Activated naive CD8-positive, alpha-beta T cell treated with anti-CD3 and anti-CD28 coated beads for 36 hours (primary cell): ENCODE measurements around the gene RFX2. TPM values are rescaled to one million over a fixed set of nuclear protein-coding genes. Genes with fewer than 3 reads are reported as not detected.

Experiments
- DNase-seq: peaks from one replicate; pipeline ENCODE4 v3.0.0; 2021
- H3K27ac Mint-ChIP-seq: one replicate; pipeline ENCODE4 v1.8.0; 2022; ENCODE audit warnings: mild to moderate bottlenecking, moderate library complexity, mixed read lengths
- H3K27me3 Mint-ChIP-seq: one replicate; pipeline ENCODE4 v1.8.0; 2022; ENCODE audit warnings: mild to moderate bottlenecking, mixed read lengths
- H3K36me3 Mint-ChIP-seq: one replicate; pipeline ENCODE4 v1.8.0; 2021; ENCODE audit warnings: mild to moderate bottlenecking, mixed read lengths
- H3K4me1 Mint-ChIP-seq: one replicate; pipeline ENCODE4 v1.8.0; 2021; ENCODE audit warnings: mixed read lengths
- H3K4me3 Mint-ChIP-seq: one replicate; pipeline ENCODE4 v1.8.0; 2022; ENCODE audit warnings: mild to moderate bottlenecking, moderate library complexity, mixed read lengths
- H3K9me3 Mint-ChIP-seq: one replicate; pipeline ENCODE4 v1.8.0; 2022; ENCODE audit warnings: mixed read lengths
- total RNA-seq, 2 experiments: library from RNA; stranded (reverse); gene quantifications; one replicate each; pipeline ENCODE4 v1.2.3, GENCODE V29; 2021

The RFX2 gene
- total RNA-seq, result 10 to 100 TPM in 1 of 2 experiments, 1 to 10 TPM in 1; 9.5 to 10.3 TPM

DNA sequence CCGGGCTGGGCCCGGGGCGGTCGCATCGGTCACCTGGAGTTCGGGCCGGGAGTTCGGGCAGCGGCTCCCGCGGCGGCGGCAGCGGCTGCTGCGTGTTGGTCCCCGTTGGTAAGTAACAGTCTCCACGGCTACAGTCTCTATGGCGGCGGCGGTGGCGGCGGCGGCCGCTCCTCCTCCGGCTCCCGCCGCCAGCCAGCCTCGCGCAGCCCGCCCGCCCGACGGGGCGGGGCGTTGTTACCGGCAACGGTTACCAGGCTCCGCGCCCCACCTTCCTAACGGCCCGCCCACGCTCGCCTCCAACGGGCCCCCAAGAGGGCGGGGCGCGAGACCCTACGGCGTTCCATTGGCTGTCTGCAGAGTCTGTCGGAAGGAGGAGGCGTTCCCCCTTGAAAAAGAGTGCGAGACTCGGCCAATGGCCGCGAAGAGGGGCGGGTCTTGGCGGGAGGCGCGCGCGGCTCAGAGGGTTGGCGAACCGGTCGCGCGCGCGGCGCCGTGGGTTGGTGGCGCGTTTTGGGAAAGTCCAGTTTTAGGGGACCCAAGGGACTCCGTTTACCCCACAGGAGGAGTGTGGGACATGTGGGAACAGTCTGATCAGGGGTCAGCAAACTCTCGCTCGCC lies at the start of gene RFX2:
TSS of gene RFX2 (minus strand) at position 141 of the 618 bp plus-strand sequence. CDS start 63,004 bp downstream, outside the sequence.
- H3K27me3 Mint-ChIP-seq, result peaks cover 4% of the 10 kb centered on the region
- peak within 1 kb of the TSS; percentile 79 for H3K27ac Mint-ChIP-seq
- DNase-seq, result peak; percentile 100
- no peaks in the 10 kb centered on the region for H3K9me3 Mint-ChIP-seq
- peaks cover 12% of the 10 kb centered on the region for H3K4me1 Mint-ChIP-seq
- peak within 1 kb of the TSS; percentile 85 for H3K4me3 Mint-ChIP-seq
- H3K36me3 Mint-ChIP-seq, result no peaks in the 10 kb centered on the region

- Mint-ChIP-seq H3K4me3 (no peak overlapping the region), H3K9me3 (peaks cover 11% of the 10 kb centered on the region), H3K4me1 (peaks cover under 1% of the 10 kb centered on the region), H3K27ac (no peak overlapping the region), H3K27me3 (no peaks in the 10 kb centered on the region), H3K36me3 (no peaks in the 10 kb centered on the region)
- no peak for DNase-seq
Measured at GRCh38 chr19:6156033-6156432, 45.7 kb upstream of the RFX2 start.

DNA sequence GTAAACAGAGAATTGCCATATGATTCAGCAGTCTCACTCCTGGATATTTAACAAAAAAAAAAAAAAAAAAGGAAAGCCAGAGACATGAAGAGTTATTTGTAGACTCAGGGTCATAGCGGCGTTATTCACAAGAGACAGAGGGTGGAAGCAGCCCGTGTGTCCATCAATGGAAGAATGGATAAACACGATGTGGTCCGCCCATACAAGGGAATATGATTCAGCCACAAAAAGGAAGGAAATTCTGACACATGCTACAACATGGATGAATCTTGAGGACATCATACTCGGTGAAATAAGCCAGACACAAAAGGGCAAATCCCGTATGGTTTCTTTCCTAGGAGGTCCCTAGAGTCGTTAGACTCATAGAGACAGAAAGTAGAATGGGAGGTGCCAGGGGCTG lies 40.0 kb upstream of the RFX2 start:
- Mint-ChIP-seq H3K4me1 (no peaks in the 10 kb centered on the region), H3K9me3 (peaks cover 6% of the 10 kb centered on the region), H3K27ac (no peak overlapping the region), H3K36me3 (no peaks in the 10 kb centered on the region), H3K27me3 (no peaks in the 10 kb centered on the region), H3K4me3 (no peak overlapping the region)
- DNase-seq, result no peak

DNA sequence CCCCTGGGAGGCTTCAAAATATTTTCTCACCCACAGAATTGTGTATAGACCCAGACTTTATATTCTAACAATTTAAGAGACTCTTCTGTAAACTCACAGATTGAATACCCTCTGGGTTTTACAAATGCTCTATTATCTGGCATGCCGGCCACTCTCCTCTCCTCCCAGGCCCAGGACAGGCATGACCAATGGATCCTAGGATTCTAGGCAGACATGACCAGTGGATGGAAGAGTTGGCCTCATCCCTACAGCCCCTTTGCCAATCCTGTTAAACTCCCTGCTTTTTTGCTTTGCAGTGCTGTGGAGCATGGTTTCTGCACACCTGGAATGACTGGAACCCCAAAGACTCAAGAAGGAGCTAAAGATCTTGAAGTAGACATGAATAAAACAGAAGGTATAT lies 30.9 kb upstream of the RFX2 start:
- H3K27me3 Mint-ChIP-seq, result no peaks in the 10 kb centered on the region
- no peaks in the 10 kb centered on the region for H3K36me3 Mint-ChIP-seq
- no peak overlapping the region for H3K27ac Mint-ChIP-seq
- no peaks in the 10 kb centered on the region for H3K4me1 Mint-ChIP-seq
- DNase-seq, result no peak
- no peak overlapping the region for H3K4me3 Mint-ChIP-seq
- H3K9me3 Mint-ChIP-seq, result no peaks in the 10 kb centered on the region

GRCh38 chr19:6138511-6138910 lies 28.2 kb upstream of the RFX2 start:
- Mint-ChIP-seq H3K27me3 (no peaks in the 10 kb centered on the region), H3K27ac (no peak overlapping the region), H3K9me3 (no peaks in the 10 kb centered on the region), H3K36me3 (no peaks in the 10 kb centered on the region), H3K4me1 (no peaks in the 10 kb centered on the region), H3K4me3 (no peak overlapping the region)
- DNase-seq, result no peak

DNA sequence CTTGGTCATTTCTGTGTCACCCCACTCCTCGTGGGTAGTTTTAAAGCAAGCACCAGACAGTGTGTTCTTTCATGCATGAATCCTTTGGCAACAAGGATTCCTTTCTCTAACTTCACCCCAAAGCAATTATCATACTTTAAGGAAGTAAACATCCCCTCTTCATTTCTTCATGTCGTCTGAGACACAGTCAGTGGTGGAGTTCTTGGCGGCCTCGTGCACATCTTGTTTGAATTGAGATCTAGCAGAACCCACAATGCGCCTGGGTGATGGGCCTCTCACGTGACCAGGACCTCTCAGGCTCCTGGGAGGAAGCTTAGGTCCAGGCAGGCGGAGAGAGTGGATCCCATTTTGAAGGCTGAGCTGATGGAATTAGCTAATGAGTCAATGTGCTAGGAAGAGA lies 27.8 kb upstream of the RFX2 start:
- no peaks in the 10 kb centered on the region for H3K27me3 Mint-ChIP-seq

GRCh38 chr19:6133231-6133630 lies 22.9 kb upstream of the RFX2 start:
- Mint-ChIP-seq H3K27me3 (no peaks in the 10 kb centered on the region), H3K27ac (no peak overlapping the region), H3K4me3 (no peak overlapping the region), H3K36me3 (no peaks in the 10 kb centered on the region), H3K9me3 (no peaks in the 10 kb centered on the region), H3K4me1 (no peaks in the 10 kb centered on the region)
- no peak for DNase-seq

More for the DNA sequence above, 27.8 kb upstream of the RFX2 start:
- no peak for DNase-seq
- Mint-ChIP-seq H3K4me1 (no peaks in the 10 kb centered on the region), H3K9me3 (no peaks in the 10 kb centered on the region), H3K36me3 (no peaks in the 10 kb centered on the region), H3K27ac (no peak overlapping the region), H3K4me3 (no peak overlapping the region)

DNA sequence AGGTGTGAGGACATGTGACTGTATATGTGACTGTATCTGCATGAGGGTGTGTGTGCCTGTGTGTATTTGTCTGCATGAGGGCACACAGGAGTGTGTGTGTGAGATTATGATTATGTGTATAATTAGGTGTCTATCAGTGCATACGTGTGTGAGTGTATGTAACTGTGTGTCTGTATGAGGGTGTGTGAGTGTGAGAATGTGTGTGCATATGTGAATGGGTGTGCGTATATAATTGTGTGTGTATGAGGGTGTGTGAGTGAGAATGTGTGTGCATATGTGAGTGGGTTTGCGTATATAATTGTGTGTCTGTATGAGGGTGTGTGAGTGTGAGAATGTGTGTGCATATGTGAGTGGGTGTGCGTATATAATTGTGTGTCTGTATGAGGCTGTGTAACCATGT lies 22.2 kb upstream of the RFX2 start:
- no peaks in the 10 kb centered on the region for H3K4me1 Mint-ChIP-seq
- no peaks in the 10 kb centered on the region for H3K9me3 Mint-ChIP-seq
- no peaks in the 10 kb centered on the region for H3K36me3 Mint-ChIP-seq
- no peak for DNase-seq
- H3K27ac Mint-ChIP-seq, result no peak overlapping the region
- no peak overlapping the region for H3K4me3 Mint-ChIP-seq
- no peaks in the 10 kb centered on the region for H3K27me3 Mint-ChIP-seq

DNA sequence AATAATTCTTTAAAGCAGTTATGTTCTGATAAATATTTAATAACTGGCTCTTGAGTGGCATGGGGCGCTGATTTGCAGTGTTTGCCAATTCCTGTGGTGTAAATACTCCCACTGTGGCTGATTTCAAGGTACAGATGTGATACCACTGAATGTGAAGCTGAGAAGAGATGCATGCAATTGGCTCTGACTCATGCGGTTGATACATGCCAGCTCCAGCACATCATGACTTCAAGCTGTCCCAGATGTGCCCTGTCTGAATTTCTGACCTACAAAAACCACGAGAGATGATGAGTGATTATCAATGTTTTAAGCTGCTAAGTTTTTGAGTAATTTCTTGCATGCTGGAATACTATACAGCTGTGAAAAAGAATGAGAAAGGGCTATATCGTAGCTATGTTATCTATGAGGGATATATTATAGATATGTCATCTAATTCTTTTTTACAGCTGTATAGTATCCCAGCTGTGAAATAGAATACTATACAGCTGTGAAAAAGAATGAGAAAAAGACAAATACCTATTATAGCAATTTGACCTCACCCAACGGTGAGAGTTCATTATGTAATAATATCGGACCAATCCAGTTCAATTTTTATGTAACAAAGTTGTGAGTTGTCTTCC lies 17.5 kb upstream of the RFX2 start:
- no peaks in the 10 kb centered on the region for H3K36me3 Mint-ChIP-seq
- H3K4me1 Mint-ChIP-seq, result no peaks in the 10 kb centered on the region
- no peaks in the 10 kb centered on the region for H3K9me3 Mint-ChIP-seq
- no peaks in the 10 kb centered on the region for H3K27me3 Mint-ChIP-seq
- no peak for DNase-seq
- no peak overlapping the region for H3K4me3 Mint-ChIP-seq
- no peak overlapping the region for H3K27ac Mint-ChIP-seq

DNA sequence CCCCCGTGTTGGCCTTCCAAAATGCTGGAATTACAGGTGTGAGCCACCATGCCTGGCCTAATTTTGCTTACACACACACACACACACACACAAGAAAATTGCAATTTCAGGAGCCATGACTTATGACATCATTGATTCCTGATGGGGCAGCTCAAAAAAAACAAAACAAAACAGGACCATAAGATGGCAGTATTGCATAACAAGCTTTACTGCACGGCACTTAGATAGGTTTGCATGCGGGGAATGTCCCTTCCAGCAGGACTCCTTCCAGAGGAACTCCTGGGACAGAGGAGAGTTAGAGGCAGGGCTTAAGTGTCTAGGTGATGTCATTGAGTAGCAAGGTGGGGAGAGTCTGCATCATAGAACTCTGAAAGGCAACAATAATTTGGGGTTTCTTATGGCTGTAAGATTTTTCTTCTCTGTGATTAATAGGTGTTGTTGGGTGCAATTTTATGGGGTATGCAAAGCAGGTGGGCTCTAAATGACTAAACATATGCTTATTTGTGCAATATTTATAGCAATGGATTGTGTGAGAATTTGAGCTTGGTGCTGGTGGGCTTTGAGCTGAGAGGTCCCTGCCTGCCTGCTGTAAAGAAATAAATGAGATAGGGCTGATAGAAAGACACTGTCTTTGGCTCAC lies 16.2 kb upstream of the RFX2 start:
- Mint-ChIP-seq H3K4me1 (no peaks in the 10 kb centered on the region), H3K36me3 (no peaks in the 10 kb centered on the region), H3K27me3 (no peaks in the 10 kb centered on the region), H3K4me3 (no peak overlapping the region), H3K27ac (no peak overlapping the region), H3K9me3 (no peaks in the 10 kb centered on the region)
- no peak for DNase-seq

- Mint-ChIP-seq H3K27ac (no peak overlapping the region), H3K36me3 (no peaks in the 10 kb centered on the region), H3K4me1 (no peaks in the 10 kb centered on the region), H3K9me3 (no peaks in the 10 kb centered on the region), H3K27me3 (no peaks in the 10 kb centered on the region), H3K4me3 (no peak overlapping the region)
- peak; percentile 46 for DNase-seq
Measured at GRCh38 chr19:6125571-6125989, 15.3 kb upstream of the RFX2 start.

DNA sequence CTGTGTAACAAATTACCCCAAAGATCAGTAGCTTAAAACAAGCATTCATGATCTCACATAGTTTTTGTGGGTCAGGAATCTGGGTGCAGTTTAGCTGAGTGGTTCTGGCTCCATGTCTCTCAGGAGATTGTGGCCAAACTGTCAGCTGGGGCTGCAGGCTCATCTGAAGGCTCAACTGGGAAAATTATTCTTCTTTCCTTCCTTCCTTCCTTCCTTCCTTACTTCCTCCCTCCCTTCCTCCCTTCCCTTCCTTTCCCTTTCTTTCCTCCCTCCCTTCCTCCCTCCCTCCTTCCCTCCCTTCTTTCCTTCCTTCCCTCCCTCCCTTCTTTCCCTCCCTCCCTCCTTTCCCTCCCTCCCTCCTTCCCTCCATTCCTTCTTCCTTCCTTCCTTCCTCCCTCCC lies 8.7 kb upstream of the RFX2 start:
- no peak for DNase-seq
- Mint-ChIP-seq H3K9me3 (peaks cover 5% of the 10 kb centered on the region), H3K4me1 (no peaks in the 10 kb centered on the region), H3K36me3 (peaks cover 1% of the 10 kb centered on the region), H3K27me3 (no peaks in the 10 kb centered on the region), H3K27ac (no peak overlapping the region), H3K4me3 (no peak overlapping the region)

GRCh38 chr19:6118043-6118442 lies 7.7 kb upstream of the RFX2 start:
- Mint-ChIP-seq H3K27ac (no peak overlapping the region), H3K4me1 (no peaks in the 10 kb centered on the region)
- DNase-seq, result no peak

DNA sequence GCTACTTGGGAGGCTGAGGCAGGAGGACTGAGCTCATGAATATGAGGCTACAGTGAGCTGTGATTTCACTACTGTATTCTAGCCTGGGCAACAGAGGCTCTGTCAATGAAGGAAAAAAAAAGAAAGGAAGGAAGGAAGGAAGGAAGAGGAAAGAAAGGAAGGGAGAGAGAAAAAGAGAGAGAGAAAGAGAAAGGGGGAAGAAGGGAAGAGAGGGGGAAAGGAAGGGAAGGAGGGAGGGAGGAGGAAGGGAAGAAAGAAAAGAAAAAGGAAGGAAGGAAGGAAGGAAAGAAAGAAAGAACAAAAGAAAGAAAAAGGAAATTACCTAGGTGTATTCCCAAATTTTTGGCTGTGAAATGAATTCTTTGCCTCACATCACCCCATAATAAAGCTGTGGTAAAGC lies 7.2 kb upstream of the RFX2 start:
- no peak overlapping the region for H3K27ac Mint-ChIP-seq
- H3K9me3 Mint-ChIP-seq, result peaks cover 5% of the 10 kb centered on the region
- H3K27me3 Mint-ChIP-seq, result no peaks in the 10 kb centered on the region
- H3K4me1 Mint-ChIP-seq, result no peaks in the 10 kb centered on the region
- H3K4me3 Mint-ChIP-seq, result no peak overlapping the region
- DNase-seq, result no peak
- H3K36me3 Mint-ChIP-seq, result peaks cover 1% of the 10 kb centered on the region

More at GRCh38 chr19:6118043-6118442, 7.7 kb upstream of the RFX2 start:
- no peaks in the 10 kb centered on the region for H3K27me3 Mint-ChIP-seq
- H3K4me3 Mint-ChIP-seq, result no peak overlapping the region
- peaks cover 1% of the 10 kb centered on the region for H3K36me3 Mint-ChIP-seq
- peaks cover 5% of the 10 kb centered on the region for H3K9me3 Mint-ChIP-seq

DNA sequence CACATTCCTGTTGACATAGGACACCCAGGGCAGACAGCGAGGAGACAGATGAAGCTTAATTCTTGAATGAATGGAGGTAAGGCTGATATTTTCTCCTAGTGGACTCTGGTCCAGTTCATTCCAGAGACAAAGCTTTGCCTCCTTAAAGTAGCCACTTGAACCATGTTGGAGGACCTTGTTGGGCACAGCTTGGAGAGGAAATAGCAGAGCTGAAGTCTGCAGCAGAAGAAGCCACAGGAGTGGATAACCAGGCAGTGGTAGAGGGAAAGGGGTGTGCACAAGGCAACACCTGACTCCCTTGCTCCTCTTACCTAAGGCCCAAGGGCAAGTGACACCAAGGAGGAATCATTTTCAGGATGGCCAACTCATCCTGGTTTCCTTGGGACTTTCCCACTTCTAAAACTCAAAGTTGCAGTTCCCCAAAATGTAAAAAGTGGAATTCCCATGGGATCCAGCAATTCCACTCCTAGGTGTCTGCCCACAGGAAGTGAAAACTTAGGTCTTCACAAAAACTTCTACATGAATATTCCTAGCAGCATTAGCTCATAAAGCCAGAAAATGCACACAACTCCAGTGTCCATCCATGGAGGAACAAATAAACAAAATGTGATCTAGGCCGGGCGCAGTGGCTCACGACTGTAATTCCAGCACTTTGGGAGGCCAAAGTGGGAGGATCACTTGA lies 6.6 kb upstream of the RFX2 start:
- H3K9me3 Mint-ChIP-seq, result peaks cover 5% of the 10 kb centered on the region
- no peak overlapping the region for H3K27ac Mint-ChIP-seq
- H3K4me1 Mint-ChIP-seq, result no peaks in the 10 kb centered on the region
- DNase-seq, result no peak
- H3K27me3 Mint-ChIP-seq, result no peaks in the 10 kb centered on the region
- H3K4me3 Mint-ChIP-seq, result no peak overlapping the region
- H3K36me3 Mint-ChIP-seq, result peaks cover 1% of the 10 kb centered on the region
